ENCODE measurements around the gene LGALS7B.

DNA sequence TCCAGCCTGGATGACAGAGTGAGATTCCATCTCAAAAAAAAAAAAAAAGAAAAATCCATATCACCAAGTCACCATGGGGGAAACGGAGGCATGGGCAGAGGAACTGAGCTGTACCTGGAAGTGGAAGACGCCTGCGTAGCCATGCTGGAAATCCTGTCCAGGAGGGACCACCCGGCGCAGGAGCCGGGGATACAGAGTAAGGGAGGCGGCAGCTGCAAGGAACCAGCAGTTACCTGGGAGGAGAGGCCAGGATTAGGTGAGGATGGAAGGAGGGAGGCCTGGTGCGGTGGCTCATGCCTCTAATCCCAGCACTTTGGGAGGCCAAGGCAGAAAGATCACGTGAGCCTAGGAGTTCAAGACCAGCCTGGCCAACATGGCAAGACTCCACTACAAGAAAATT is 46.7 kb upstream of the LGALS7B start:
- no peak for TF ChIP-seq POLR2A (IDR thresholded peaks at IDR 0.05)
- TF ChIP-seq, protein P1, sequence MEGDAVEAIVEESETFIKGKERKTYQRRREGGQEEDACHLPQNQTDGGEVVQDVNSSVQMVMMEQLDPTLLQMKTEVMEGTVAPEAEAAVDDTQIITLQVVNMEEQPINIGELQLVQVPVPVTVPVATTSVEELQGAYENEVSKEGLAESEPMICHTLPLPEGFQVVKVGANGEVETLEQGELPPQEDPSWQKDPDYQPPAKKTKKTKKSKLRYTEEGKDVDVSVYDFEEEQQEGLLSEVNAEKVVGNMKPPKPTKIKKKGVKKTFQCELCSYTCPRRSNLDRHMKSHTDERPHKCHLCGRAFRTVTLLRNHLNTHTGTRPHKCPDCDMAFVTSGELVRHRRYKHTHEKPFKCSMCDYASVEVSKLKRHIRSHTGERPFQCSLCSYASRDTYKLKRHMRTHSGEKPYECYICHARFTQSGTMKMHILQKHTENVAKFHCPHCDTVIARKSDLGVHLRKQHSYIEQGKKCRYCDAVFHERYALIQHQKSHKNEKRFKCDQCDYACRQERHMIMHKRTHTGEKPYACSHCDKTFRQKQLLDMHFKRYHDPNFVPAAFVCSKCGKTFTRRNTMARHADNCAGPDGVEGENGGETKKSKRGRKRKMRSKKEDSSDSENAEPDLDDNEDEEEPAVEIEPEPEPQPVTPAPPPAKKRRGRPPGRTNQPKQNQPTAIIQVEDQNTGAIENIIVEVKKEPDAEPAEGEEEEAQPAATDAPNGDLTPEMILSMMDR (IDR thresholded peaks at IDR 0.05), result no peak
